Panc1 (cell line): ENCODE measurements around the gene KIF26B.

Source experiments
- CTCF ChIP-seq: fragments of 450-650 bp; IDR thresholded peaks from 2 replicates; pipeline ENCODE4 v1.5.1; 2017; ENCODE audit warnings: mild to moderate bottlenecking
- POLR2AphosphoS5 ChIP-seq: IDR thresholded peaks from 2 replicates; pipeline ENCODE4 v1.6.1; 2012; ENCODE audit warnings: mild to moderate bottlenecking, low read depth, low read length, moderate library complexity
- REST ChIP-seq, 2 experiments: IDR thresholded peaks; 2 replicates each; pipeline ENCODE4 v1.6.1; 2011 to 2012; ENCODE audit warnings: low read depth in 2 of 2, control low read depth in 1 of 2, low read length in 1 of 2, mild to moderate bottlenecking in 1 of 2, moderate library complexity in 1 of 2; ENCODE audit not compliant: insufficient read depth in 1 of 2
- SIN3A ChIP-seq: IDR thresholded peaks from 2 replicates; pipeline ENCODE4 v1.6.1; 2012; ENCODE audit warnings: low read depth, mild to moderate bottlenecking, low read length, moderate library complexity, borderline replicate concordance; ENCODE audit not compliant: insufficient read depth

- no peak for TF ChIP-seq CTCF
- TF ChIP-seq POLR2AphosphoS5: no peak
- no peak for TF ChIP-seq SIN3A
- no peak for TF ChIP-seq REST (IDR thresholded peaks at IDR 0.05; ENCODE audit: insufficient read depth in 1 of 2, low read depth in 2 of 2, low read length in 1 of 2)
Measured at GRCh38 chr1:245433561-245433960, 278.8 kb downstream of the KIF26B start.
